ENCODE data around the gene ARHGAP44. TPM values are rescaled to one million over a fixed set of nuclear protein-coding genes. Genes with fewer than 3 reads are reported as not detected.

ARHGAP44 gene
- polyA plus RNA-seq, 1 donor from 2014 or later = 5.9 TPM

- Histone ChIP-seq H3K9me3 (ENCODE audit: low read length) (peaks cover 10% of the 10 kb centered on the region), H3K27me3 (ENCODE audit: insufficient read depth, low read depth, low read length) (no peaks in the 10 kb centered on the region)
Measured at GRCh38 chr17:12812877-12813276, 23.6 kb downstream of the ARHGAP44 start.

GRCh38 chr17:12813664-12814063 lies 24.4 kb downstream of the ARHGAP44 start:
- Histone ChIP-seq H4K20me1 (ENCODE audit: insufficient read depth) (no peaks in the 10 kb centered on the region), H3K79me2 (replicated peaks; ENCODE audit: insufficient read depth, low read length) (no peaks in the 10 kb centered on the region), H3K9me2 (ENCODE audit: insufficient read depth, low read length) (no peaks in the 10 kb centered on the region), H3K9me3 (ENCODE audit: low read length) (peaks cover 3% of the 10 kb centered on the region), H3K27me3 (ENCODE audit: insufficient read depth, low read depth, low read length) (no peaks in the 10 kb centered on the region), H3K27ac (ENCODE audit: low read length) (no peak overlapping the region), H3K36me3 (ENCODE audit: insufficient read depth, low read length) (no peaks in the 10 kb centered on the region), H3K4me3 (ENCODE audit: low read length) (no peak overlapping the region), H3F3A (ENCODE audit: insufficient read depth, low read length, poor library complexity, severe bottlenecking) (no peaks in the 10 kb centered on the region), H2AFZ (ENCODE audit: low read depth, low read length) (no peak overlapping the region), H3K4me2 (ENCODE audit: low read length) (no peak overlapping the region), H3K9ac (ENCODE audit: low read length) (no peak overlapping the region)
- TF ChIP-seq TAF1 (IDR thresholded peaks at IDR 0.05; ENCODE audit: low read depth) (no peak), EZH2 (IDR thresholded peaks at IDR 0.05; ENCODE audit: borderline replicate concordance, insufficient read depth, low read length, poor library complexity, severe bottlenecking) (no peak), POLR2AphosphoS5 (IDR thresholded peaks at IDR 0.05) (no peak), REST (IDR thresholded peaks at IDR 0.05; ENCODE audit: borderline replicate concordance) (no peak), SMC3 (conservative IDR thresholded peaks at IDR 0.05; ENCODE audit: poor library complexity) (no peak), EP300 (conservative IDR thresholded peaks at IDR 0.05; ENCODE audit: poor library complexity, severe bottlenecking) (no peak), MXI1 (conservative IDR thresholded peaks at IDR 0.05; ENCODE audit: poor library complexity, severe bottlenecking) (no peak), CTCF (IDR thresholded peaks at IDR 0.05; ENCODE audit: poor library complexity, severe bottlenecking) (no peak), RAD21 (conservative IDR thresholded peaks at IDR 0.05) (no peak)

More at GRCh38 chr17:12812877-12813276, 23.6 kb downstream of the ARHGAP44 start:
- no peaks in the 10 kb centered on the region for H3K79me2 ChIP-seq (replicated peaks; ENCODE audit: insufficient read depth, low read length)
- H3K36me3 ChIP-seq (ENCODE audit: insufficient read depth, low read length) = no peaks in the 10 kb centered on the region
- H3K9ac ChIP-seq (ENCODE audit: low read length) = no peak overlapping the region
- H3K4me2 ChIP-seq (ENCODE audit: low read length) = no peak overlapping the region
- no peaks in the 10 kb centered on the region for H4K20me1 ChIP-seq (ENCODE audit: insufficient read depth)
- H2AFZ ChIP-seq (ENCODE audit: low read depth, low read length) = no peak overlapping the region
- no peak overlapping the region for H3K27ac ChIP-seq (ENCODE audit: low read length)
- no peaks in the 10 kb centered on the region for H3K9me2 ChIP-seq (ENCODE audit: insufficient read depth, low read length)
- TF ChIP-seq EP300 (conservative IDR thresholded peaks at IDR 0.05; ENCODE audit: poor library complexity, severe bottlenecking) = no peak
- no peak for TF ChIP-seq MXI1 (conservative IDR thresholded peaks at IDR 0.05; ENCODE audit: poor library complexity, severe bottlenecking)
- no peak for TF ChIP-seq CTCF (IDR thresholded peaks at IDR 0.05; ENCODE audit: poor library complexity, severe bottlenecking)
- TF ChIP-seq TAF1 (IDR thresholded peaks at IDR 0.05; ENCODE audit: low read depth) = no peak
- no peak for TF ChIP-seq EZH2 (IDR thresholded peaks at IDR 0.05; ENCODE audit: borderline replicate concordance, insufficient read depth, low read length, poor library complexity, severe bottlenecking)
- no peak for TF ChIP-seq POLR2AphosphoS5 (IDR thresholded peaks at IDR 0.05)
- TF ChIP-seq SMC3 (conservative IDR thresholded peaks at IDR 0.05; ENCODE audit: poor library complexity) = no peak
- H3K4me3 ChIP-seq (ENCODE audit: low read length) = no peak overlapping the region
- no peaks in the 10 kb centered on the region for H3F3A ChIP-seq (ENCODE audit: insufficient read depth, low read length, poor library complexity, severe bottlenecking)
